Right kidney (tissue), 1 donor: ENCODE results near the gene REPS2.

ENCODE experiments used
- DNase-seq: peaks from one replicate; pipeline ENCODE4 v3.0.0-alpha.2; 2016

The REPS2 gene

GRCh38 chrX:17082831-17083230 is 136.4 kb downstream of the REPS2 start:
- DNase-seq, result no peak

DNA sequence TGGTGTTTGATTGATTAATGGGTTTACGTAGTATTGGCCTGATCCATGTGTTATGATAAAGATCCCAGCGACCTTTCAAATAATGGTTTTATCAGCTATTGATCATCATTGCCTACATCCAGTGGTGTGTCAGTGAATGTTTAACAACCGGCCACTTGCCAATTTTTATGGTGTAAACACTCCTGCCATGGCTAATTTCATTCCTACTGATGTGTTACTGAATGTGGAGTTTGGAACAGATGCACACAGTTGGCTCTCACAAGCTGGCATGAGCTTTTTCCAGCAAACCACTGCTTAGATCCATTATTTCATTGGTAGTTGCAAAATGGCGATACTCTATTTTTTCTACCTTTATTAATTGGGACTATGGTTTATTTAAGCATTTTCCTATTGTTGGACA is 139.9 kb downstream of the REPS2 start:
- DNase-seq, result no peak

GRCh38 chrX:17095161-17095560 is 148.7 kb downstream of the REPS2 start:
- no peak for DNase-seq

GRCh38 chrX:17098516-17099247 is 152.2 kb downstream of the REPS2 start:
- no peak for DNase-seq

DNA sequence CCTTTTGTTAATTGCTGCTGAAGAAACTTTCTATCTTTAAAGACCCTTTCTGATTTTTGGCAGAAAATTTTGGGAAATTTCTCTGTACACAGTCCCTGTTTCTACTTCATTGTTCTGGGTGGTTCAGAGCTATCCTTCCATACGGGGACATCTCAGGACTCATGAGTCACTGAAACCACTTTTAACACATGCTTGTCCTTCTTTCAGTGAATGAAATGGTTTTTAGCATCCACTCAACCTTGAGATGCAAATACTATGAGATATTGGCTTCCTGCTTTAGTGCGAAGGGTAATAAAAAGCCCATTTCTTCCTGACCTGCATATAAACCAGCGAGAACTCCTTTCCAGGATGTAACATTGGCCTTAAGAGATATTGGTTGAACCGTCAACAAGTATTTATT is 158.0 kb downstream of the REPS2 start:
- no peak for DNase-seq

DNA sequence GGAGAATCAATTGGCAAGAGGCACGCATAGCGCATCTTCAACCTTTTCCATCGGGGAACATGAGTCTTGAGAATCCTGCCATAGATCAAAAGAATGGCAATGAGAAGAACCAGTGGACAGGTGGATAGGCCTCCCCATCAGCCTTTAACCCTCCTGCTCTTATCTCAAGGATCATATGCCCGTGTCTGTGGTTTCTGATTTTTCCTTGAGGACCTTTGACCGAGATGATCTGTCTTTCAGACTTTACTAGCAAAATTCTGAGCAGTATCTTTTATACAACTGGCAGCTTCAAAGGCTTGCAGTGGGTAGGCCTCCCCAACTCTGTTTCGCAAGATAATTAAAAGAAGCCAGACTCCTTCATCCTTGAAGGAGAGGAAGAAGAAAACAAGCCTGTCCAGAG is 174.4 kb downstream of the REPS2 start:
- DNase-seq, result no peak

- DNase-seq, result no peak
These were observed 207.5 kb downstream of the REPS2 start for GRCh38 chrX:17154001-17154400.

DNA sequence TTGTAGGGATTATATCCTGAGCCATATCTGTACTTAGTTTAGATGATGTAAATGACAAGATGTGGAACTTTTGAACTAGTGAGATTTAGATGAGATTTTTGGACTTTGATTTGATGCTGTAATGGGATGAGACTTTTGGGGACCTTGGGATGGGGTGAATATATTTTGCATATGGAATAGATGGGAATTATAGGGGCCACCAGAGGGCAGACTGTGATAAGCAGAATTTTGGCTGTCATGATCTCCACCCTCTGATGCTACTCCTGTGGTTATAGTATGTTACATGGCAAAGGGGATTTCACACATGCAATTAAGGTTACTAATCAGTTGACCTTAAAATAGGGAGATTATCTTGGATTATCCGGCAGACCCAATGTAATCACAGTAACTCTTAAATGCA is 214.5 kb downstream of the REPS2 start:
- no peak for DNase-seq

DNA sequence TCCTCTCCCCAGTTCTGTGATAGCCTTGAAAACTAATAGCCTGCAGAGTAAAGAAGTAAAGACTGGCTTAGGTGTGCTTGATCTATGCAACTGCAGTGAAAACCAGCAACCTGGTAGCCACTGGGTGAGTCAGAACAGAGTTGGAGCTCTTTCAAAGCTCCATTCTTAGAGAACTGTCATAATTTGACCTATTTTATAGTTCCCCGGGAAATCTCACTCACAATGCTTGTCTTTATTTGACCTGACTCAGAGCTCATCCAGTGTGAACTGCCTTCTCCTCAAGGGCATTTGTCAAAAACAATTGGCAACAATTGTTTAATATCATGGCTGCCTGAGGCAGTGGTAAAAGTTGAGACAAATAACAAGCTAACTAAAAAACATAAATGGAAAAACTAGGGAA is 215.5 kb downstream of the REPS2 start:
- no peak for DNase-seq

DNA sequence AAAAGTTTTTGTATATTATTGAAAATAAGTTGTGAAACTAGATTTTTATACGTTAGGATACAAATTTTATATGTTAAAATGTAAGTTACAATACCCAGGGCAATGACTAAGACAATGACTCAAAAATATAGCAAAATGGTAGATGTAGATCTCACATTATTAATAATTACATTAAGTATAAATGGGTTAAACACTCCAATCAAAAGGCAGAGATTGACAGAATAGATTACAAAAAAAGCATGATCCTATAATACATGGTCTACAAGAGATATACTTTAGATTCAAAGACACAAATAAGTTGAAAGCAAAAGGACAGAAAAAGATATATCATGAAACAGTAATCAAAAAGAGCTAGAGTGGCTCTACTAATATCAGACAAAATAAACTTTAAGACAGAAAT is 217.6 kb downstream of the REPS2 start:
- no peak for DNase-seq

DNA sequence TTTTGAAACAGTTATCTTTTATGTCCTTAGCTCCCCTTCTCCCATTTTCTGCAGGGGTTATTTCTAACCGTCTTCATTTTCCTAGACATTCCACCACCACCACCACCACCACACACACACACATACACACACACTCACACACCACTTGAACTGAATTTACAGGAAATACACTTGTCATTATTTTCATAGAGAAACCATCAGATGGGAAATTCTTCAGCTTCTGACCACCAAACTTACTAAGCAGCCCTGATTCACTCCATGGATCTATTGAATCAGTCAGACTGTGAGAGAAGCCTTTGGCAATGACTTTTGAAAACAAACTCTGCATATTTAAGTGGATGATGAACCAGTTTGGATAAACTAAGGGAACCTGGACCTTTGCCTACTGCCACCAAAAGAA is 218.5 kb downstream of the REPS2 start:
- DNase-seq, result no peak

DNA sequence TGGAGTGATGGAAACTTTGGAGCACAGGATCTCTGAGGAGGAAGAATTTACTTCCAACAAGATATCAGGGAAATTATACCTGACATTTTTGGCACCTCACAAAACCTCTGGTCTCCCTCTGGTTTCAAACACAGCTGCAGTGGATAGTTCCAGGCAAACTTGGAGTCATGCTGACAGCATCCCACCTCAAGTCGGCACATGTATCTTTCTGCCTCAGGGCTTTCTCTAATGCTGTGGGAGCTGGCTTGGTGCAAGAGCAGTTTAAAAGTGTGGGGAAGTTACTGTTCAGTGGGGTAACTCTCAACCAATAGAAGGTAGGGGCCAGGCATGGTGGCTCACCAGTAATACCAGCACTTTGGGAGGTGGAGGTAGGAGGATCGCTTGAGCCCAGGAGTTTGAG is 221.5 kb downstream of the REPS2 start:
- no peak for DNase-seq

DNA sequence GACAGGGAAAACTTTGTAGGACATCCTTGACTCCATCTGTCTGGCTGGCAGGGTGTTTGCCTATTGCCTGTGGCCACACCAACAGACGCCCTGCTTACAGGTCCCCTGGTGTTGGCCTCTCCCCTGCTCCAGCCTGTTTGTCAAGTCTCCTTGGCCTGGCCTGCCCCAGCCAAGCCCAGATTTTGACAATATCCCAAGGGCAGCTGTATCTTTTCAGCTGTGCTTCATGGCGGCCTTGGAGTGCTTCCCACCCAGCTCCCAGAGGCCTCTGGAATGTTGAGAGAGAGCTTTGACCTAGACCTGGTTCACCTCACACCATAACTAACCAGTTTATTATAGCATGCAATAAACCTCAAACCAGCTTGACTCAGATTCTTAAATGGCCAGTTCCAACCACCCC is 224.5 kb downstream of the REPS2 start:
- DNase-seq, result no peak

GRCh38 chrX:17174671-17175070 is 228.2 kb downstream of the REPS2 start:
- DNase-seq, result no peak

- no peak for DNase-seq
These were observed 235.9 kb downstream of the REPS2 start for GRCh38 chrX:17182317-17182716.

- no peak for DNase-seq
These were observed 237.1 kb downstream of the REPS2 start for GRCh38 chrX:17183566-17183965.

DNA sequence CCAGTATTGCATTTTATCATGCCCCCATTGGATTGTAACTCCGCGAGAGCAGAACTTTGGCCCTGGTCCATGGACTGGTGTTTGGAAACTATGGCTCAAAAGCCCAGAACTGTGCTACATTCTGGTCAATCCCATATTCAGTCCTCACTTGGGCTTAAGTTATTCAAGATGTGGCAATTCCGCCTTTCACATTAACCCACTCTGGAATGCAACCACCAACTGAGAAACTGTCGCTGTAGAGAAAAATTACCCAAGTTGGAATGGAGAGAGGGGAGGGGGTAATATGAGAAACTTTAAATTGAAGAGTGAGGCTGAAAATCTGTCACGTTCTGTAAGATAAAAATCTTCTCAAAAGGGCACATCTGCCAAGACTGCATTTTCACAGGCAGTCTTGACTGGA is 239.0 kb downstream of the REPS2 start:
- DNase-seq, result no peak

GRCh38 chrX:17187136-17187756 is 240.8 kb downstream of the REPS2 start:
- no peak for DNase-seq

DNA sequence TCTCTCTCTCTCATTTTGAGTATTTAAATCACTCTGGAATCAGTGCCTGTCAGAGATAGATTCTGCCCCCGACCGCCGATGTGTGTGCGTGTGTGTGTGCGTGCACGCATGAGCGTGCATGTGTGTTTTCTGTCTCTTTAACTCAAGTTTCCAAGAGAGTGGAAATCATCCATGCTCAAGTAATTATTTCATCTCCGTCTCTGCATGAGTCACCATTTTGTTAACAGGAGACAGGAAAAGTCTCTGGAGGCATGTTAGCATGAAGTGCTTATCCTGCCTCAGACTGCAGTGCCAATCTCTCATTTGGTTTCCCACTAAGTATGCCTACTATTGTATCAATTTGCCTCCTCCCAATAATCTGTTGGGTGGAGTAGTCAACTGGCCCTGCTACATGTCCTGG is 245.6 kb downstream of the REPS2 start:
- no peak for DNase-seq
